HepG2 (cell line): Measurements from ENCODE around the gene ZIC4. TPM values are rescaled to one million over a fixed set of nuclear protein-coding genes. Genes with fewer than 3 reads are reported as not detected.

Source experiments
- ATAC-seq: fragments of 200-7000 bp; cut with Tn5 transposase; 3 replicates; pipeline ENCODE4 v1.9.1; 2020; ENCODE audit warnings: mild to moderate bottlenecking, moderate library complexity
- BruUV-seq: library from RNA; stranded (reverse); fragments of 400-500 nt; replicated peaks from 2 replicates; lab custom pipeline; 2021; lab: Mats Ljungman, UMichigan
- CTCF ChIA-PET: fragments of 300-600 bp; formaldehyde crosslinking; extraction: SDS; loops from one replicate; lab custom pipeline; 2021; ENCODE audit warnings: low total read pairs, inconsistent platforms, low intra/inter-chr PET ratio; lab: Yijun Ruan, JAX
- POLR2A ChIA-PET: fragments of 350-600 bp; sonication (Branson Sonifier 250); formaldehyde crosslinking; loops from one replicate; lab custom pipeline; 2020; ENCODE audit warnings: antibody characterized with exemption, inconsistent platforms; lab: Yijun Ruan, JAX
- DNase-seq: peaks from one replicate; pipeline ENCODE4 v3.0.0-alpha.2; 2015; ENCODE audit warnings: low spot score
- FAIRE-seq: peaks from 3 replicates; lab custom pipeline; 2011; peaks lifted over from hg19 to GRCh38; lab: Jason Lieb, UNC
- H2AFZ ChIP-seq: one replicate; pipeline ENCODE4 v1.6.1; 2011; ENCODE audit warnings: low read length, inconsistent platforms
- H3K27ac ChIP-seq: fragments of 300-600 bp; 3 replicates; pipeline ENCODE4 v1.8.0; 2011; ENCODE audit warnings: mixed run types, mild to moderate bottlenecking, mixed read lengths, low read length, inconsistent platforms; ENCODE audit not compliant: insufficient read depth; ENCODE audit errors: extremely low read length
- H3K27me3 ChIP-seq, 2 experiments: fragments of 200-600 bp in 1 of 2; 2 replicates in 1 of 2; 3 replicates in 1 of 2; pipeline versions ENCODE4 v1.6.0 to v1.8.0; 2011; ENCODE audit warnings: low read length in 2 of 2, mild to moderate bottlenecking in 2 of 2, moderate library complexity in 2 of 2, inconsistent platforms in 1 of 2; ENCODE audit not compliant: insufficient read depth in 2 of 2, control insufficient read depth in 1 of 2
- H3K36me3 ChIP-seq, 2 experiments: fragments of 200-600 bp in 1 of 2; replicated peaks in 1 of 2; 2 replicates in 1 of 2; 3 replicates in 1 of 2; pipeline versions ENCODE4 v1.5.1 to v1.8.0; 2011; ENCODE audit warnings: low read length in 2 of 2, inconsistent platforms in 1 of 2; ENCODE audit not compliant: insufficient read depth in 2 of 2, control insufficient read depth in 1 of 2
- H3K4me1 ChIP-seq: 2 replicates; pipeline ENCODE4 v1.5.1; 2012; ENCODE audit warnings: low read length, inconsistent platforms; ENCODE audit not compliant: insufficient read depth
- H3K4me2 ChIP-seq: 2 replicates; pipeline ENCODE4 v1.6.0; 2011; ENCODE audit warnings: low read depth, low read length, inconsistent platforms
- H3K4me3 ChIP-seq, 3 experiments: fragments of 200-600 bp in 1 of 3; sonication (generic), shearing (Covaris generic) in 1 of 3; replicated peaks in 1 of 3; 2 replicates each; pipeline ENCODE4 v1.5.1; 2011 to 2016; ENCODE audit warnings: low read length in 3 of 3, inconsistent platforms in 2 of 3, low read depth in 2 of 3, mild to moderate bottlenecking in 2 of 3, control low read depth in 1 of 3, mixed read lengths in 1 of 3; ENCODE audit not compliant: insufficient read depth in 1 of 3
- H3K79me2 ChIP-seq: one replicate; pipeline ENCODE4 v1.6.1; 2011; ENCODE audit warnings: low read length, inconsistent platforms; ENCODE audit not compliant: insufficient read depth
- H3K9ac ChIP-seq: 2 replicates; pipeline ENCODE4 v1.6.0; 2011; ENCODE audit warnings: mild to moderate bottlenecking, low read depth, low read length, inconsistent platforms; ENCODE audit not compliant: insufficient read depth
- H3K9me3 ChIP-seq: 2 replicates; pipeline ENCODE4 v1.5.1; 2012; ENCODE audit warnings: mild to moderate bottlenecking, low read length
- H4K20me1 ChIP-seq: 2 replicates; pipeline ENCODE4 v1.6.0; 2011; ENCODE audit warnings: inconsistent platforms, mild to moderate bottlenecking, low read length, moderate library complexity; ENCODE audit not compliant: insufficient read depth
- IRX3 ChIP-seq: sonication (generic); formaldehyde crosslinking; IDR thresholded peaks from 2 replicates; pipeline ENCODE4 v1.8.1; 2023; ENCODE audit warnings: mild to moderate bottlenecking, low read depth, missing genetic modification reagents, borderline replicate concordance
- SMYD3 ChIP-seq: sonication (generic); formaldehyde crosslinking; IDR thresholded peaks from 2 replicates; pipeline ENCODE4 v1.8.1; 2023; ENCODE audit warnings: mild to moderate bottlenecking, missing genetic modification reagents
- ZNF225 ChIP-seq: sonication (generic); formaldehyde crosslinking; IDR thresholded peaks from 2 replicates; pipeline ENCODE4 v1.4.0; 2020; ENCODE audit warnings: mild to moderate bottlenecking, missing genetic modification reagents
- ZNF569 ChIP-seq: sonication (generic); formaldehyde crosslinking; IDR thresholded peaks from 2 replicates; pipeline ENCODE4 v1.5.0; 2020; ENCODE audit warnings: mild to moderate bottlenecking, missing genetic modification reagents, moderate library complexity, borderline replicate concordance
- WGBS: methylation state at CpG from one replicate; pipeline ENCODE4 v1.1.6; 2017; ENCODE audit warnings: low lambda C conversion rate; 5-methylcytosine and 5-hydroxymethylcytosine counted together
- in situ Hi-C: cut with HindIII; loops from 2 replicates; pipeline ENCODE4 v1.10.0; 2017; ENCODE audit warnings: low pct_unique_long_range_greater_than_20kb; ENCODE audit not compliant: extremely low pct_ligation_motif_present
- intact Hi-C: fragments of 100-400 bp; cut with micrococcal nuclease; formaldehyde crosslinking; loops from one replicate; pipeline ENCODE4 v1.10.0; 2022; ENCODE audit not compliant: unreplicated experiment
- polyA plus RNA-seq, 8 experiments: library from polyadenylated mRNA; depleted of rRNA in 3 of 8; stranded (reverse) in 7 of 8; unstranded in 1 of 8; fragments of >200 nt; fragmentation: Illumina TruSeq in 4 of 8; extraction: Trizol in 4 of 8; gene quantifications; 2 replicates each; pipeline versions ENCODE4 v1.2.1 to v1.2.3, GENCODE V29; 2011 to 2016; ENCODE audit warnings: low read depth in 4 of 8, missing spikeins in 1 of 8, mixed read lengths in 1 of 8; ENCODE audit not compliant: insufficient read depth in 1 of 8
- total RNA-seq, 5 experiments: library from RNA; depleted of rRNA; stranded (reverse); fragments of >200 nt; fragmentation: Illumina TruSeq; extraction: Trizol; gene quantifications; 2 replicates each; pipeline ENCODE4 v1.2.3, GENCODE V29; 2016; ENCODE audit warnings: low read depth in 1 of 5
- TF ChIP-seq, protein P1 (sequence below): sonication (generic); formaldehyde crosslinking; IDR thresholded peaks from 2 replicates; pipeline ENCODE4 v1.4.0; 2020; ENCODE audit warnings: mild to moderate bottlenecking, missing genetic modification reagents, borderline replicate concordance
- TF ChIP-seq, protein P2 (sequence below): sonication (generic); formaldehyde crosslinking; IDR thresholded peaks from 2 replicates; pipeline ENCODE4 v1.4.0; 2020; ENCODE audit warnings: missing genetic modification reagents; ENCODE audit errors: not compliant biosample characterization
- TF ChIP-seq, protein P3 (sequence below): sonication (generic); formaldehyde crosslinking; conservative IDR thresholded peaks from 2 replicates; pipeline ENCODE4 v1.8.1; 2023; ENCODE audit warnings: missing genetic modification reagents
- TF ChIP-seq, protein P4 (sequence below): sonication (generic); formaldehyde crosslinking; IDR thresholded peaks from 2 replicates; pipeline ENCODE4 v1.4.0; 2020; ENCODE audit warnings: mild to moderate bottlenecking, missing genetic modification reagents

ZIC4 gene
- total and polyA plus RNA-seq, 2 of the 13 experiments (the other 11 are each of a cell fraction or from before 2014, with no cell fraction given), result not detected

DNA sequence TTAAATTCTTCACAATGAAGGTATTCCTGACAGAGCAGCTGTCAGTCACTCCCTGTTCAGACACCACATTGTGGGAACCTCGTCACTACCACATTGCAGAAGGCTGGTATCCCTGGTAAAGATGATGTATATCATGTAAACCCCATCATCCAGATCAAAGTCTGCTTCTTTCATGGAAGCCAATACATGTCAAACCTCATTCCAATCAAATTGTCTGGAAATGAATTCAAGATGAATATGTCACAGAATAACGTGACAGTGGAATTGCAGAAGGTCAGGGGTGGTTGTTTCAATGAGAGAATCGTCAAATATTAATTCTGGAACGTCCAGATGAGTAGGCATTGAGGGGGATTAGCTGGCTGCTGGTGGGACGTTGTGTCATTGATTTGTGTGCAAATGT lies 4.2 kb downstream of the ZIC4 start:
- Histone ChIP-seq H2AFZ (no peak overlapping the region), H3K9me3 (no peaks in the 10 kb centered on the region), H4K20me1 (no peaks in the 10 kb centered on the region), H3K4me2 (no peak overlapping the region), H3K79me2 (no peaks in the 10 kb centered on the region), H3K4me1 (no peaks in the 10 kb centered on the region), H3K9ac (no peak overlapping the region), H3K27me3 (peaks cover 3 to 50% of the 10 kb centered on the region in 2 experiments; a peak in 4 of 5 replicates), H3K4me3 (no peak overlapping the region), H3K36me3 (no peaks in the 10 kb centered on the region), H3K27ac (no peak overlapping the region)
- FAIRE-seq, result no peak
- BruUV-seq, result no TSS peak
- ChIA-PET POLR2A (no interaction called here), CTCF (no interaction called here)
- no peak for TF ChIP-seq ZNF569 (CRISPR knock-in tag)
- no peak for ATAC-seq
- no peak for DNase-seq
- intact Hi-C loops (no loop called here), in situ Hi-C loops (no loop called here)
- WGBS, result 2% methylated on average over 5 of the region's 5 CpGs

DNA sequence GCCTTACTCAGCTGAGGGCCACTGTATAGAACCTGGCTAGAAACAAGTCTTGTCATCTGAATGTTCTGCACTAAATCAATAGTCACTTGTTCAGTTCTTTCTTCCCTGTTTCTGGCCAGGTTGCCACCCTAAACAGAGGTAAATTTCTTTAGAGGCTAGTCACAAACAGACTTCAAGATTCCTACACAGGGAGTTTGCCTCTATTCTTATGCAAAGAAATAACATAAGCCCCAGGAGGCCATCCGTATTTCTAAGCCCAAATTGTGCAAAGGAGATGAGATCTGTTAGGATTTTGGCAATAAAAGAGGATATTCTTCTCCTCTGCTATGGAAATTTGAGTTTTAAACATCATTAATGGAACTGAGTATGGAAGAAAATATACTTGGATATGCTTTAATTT lies 4.9 kb downstream of the ZIC4 start:
- Histone ChIP-seq H3K27ac (no peak overlapping the region), H4K20me1 (no peaks in the 10 kb centered on the region), H3K36me3 (no peaks in the 10 kb centered on the region), H3K4me2 (no peak overlapping the region), H2AFZ (no peak overlapping the region), H3K79me2 (no peaks in the 10 kb centered on the region), H3K9ac (no peak overlapping the region), H3K9me3 (no peaks in the 10 kb centered on the region), H3K4me3 (no peak overlapping the region), H3K4me1 (no peaks in the 10 kb centered on the region), H3K27me3 (peaks cover 3 to 43% of the 10 kb centered on the region in 2 experiments; a peak in 4 of 5 replicates)
- ATAC-seq (no peak), FAIRE-seq (no peak), DNase-seq (no peak)
- 0% methylated on average over 1 of the region's 1 CpG for WGBS
- intact Hi-C loops (no loop called here), in situ Hi-C loops (no loop called here)
- CTCF ChIA-PET, result no interaction called here
- BruUV-seq, result no TSS peak
- POLR2A ChIA-PET, result no interaction called here
- no peak for TF ChIP-seq ZNF225 (CRISPR knock-in tag)
- TF ChIP-seq, protein P1, sequence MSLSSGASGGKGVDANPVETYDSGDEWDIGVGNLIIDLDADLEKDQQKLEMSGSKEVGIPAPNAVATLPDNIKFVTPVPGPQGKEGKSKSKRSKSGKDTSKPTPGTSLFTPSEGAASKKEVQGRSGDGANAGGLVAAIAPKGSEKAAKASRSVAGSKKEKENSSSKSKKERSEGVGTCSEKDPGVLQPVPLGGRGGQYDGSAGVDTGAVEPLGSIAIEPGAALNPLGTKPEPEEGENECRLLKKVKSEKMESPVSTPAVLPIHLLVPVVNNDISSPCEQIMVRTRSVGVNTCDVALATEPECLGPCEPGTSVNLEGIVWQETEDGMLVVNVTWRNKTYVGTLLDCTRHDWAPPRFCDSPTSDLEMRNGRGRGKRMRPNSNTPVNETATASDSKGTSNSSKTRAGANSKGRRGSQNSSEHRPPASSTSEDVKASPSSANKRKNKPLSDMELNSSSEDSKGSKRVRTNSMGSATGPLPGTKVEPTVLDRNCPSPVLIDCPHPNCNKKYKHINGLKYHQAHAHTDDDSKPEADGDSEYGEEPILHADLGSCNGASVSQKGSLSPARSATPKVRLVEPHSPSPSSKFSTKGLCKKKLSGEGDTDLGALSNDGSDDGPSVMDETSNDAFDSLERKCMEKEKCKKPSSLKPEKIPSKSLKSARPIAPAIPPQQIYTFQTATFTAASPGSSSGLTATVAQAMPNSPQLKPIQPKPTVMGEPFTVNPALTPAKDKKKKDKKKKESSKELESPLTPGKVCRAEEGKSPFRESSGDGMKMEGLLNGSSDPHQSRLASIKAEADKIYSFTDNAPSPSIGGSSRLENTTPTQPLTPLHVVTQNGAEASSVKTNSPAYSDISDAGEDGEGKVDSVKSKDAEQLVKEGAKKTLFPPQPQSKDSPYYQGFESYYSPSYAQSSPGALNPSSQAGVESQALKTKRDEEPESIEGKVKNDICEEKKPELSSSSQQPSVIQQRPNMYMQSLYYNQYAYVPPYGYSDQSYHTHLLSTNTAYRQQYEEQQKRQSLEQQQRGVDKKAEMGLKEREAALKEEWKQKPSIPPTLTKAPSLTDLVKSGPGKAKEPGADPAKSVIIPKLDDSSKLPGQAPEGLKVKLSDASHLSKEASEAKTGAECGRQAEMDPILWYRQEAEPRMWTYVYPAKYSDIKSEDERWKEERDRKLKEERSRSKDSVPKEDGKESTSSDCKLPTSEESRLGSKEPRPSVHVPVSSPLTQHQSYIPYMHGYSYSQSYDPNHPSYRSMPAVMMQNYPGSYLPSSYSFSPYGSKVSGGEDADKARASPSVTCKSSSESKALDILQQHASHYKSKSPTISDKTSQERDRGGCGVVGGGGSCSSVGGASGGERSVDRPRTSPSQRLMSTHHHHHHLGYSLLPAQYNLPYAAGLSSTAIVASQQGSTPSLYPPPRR (CRISPR knock-in tag), result no peak
- TF ChIP-seq, protein P2, sequence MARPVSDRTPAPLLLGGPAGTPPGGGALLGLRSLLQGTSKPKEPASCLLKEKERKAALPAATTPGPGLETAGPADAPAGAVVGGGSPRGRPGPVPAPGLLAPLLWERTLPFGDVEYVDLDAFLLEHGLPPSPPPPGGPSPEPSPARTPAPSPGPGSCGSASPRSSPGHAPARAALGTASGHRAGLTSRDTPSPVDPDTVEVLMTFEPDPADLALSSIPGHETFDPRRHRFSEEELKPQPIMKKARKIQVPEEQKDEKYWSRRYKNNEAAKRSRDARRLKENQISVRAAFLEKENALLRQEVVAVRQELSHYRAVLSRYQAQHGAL (CRISPR knock-in tag), result no peak
- TF ChIP-seq, protein P3, sequence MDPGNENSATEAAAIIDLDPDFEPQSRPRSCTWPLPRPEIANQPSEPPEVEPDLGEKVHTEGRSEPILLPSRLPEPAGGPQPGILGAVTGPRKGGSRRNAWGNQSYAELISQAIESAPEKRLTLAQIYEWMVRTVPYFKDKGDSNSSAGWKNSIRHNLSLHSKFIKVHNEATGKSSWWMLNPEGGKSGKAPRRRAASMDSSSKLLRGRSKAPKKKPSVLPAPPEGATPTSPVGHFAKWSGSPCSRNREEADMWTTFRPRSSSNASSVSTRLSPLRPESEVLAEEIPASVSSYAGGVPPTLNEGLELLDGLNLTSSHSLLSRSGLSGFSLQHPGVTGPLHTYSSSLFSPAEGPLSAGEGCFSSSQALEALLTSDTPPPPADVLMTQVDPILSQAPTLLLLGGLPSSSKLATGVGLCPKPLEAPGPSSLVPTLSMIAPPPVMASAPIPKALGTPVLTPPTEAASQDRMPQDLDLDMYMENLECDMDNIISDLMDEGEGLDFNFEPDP (CRISPR knock-in tag), result no peak
- no peak for TF ChIP-seq SMYD3 (CRISPR knock-in tag)
- TF ChIP-seq IRX3, result no peak
- TF ChIP-seq, protein P4, sequence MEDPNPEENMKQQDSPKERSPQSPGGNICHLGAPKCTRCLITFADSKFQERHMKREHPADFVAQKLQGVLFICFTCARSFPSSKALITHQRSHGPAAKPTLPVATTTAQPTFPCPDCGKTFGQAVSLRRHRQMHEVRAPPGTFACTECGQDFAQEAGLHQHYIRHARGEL (CRISPR knock-in tag), result no peak
